NCI-H526 (cell line): ENCODE results near the gene ANKDD1A.

Experiments
- DNase-seq, 2 experiments: peaks; one replicate each; lab custom pipeline; 2025; lab: John Stamatoyannopoulos, UW

ANKDD1A gene

GRCh38 chr15:64923546-64923945 lies 11.8 kb downstream of the ANKDD1A start:
- no peak for DNase-seq

- no peak for DNase-seq
Measured at GRCh38 chr15:64925335-64926330, 13.9 kb downstream of the ANKDD1A start.

- no peak for DNase-seq
Measured at GRCh38 chr15:64926661-64927060, 15.0 kb downstream of the ANKDD1A start.

DNA sequence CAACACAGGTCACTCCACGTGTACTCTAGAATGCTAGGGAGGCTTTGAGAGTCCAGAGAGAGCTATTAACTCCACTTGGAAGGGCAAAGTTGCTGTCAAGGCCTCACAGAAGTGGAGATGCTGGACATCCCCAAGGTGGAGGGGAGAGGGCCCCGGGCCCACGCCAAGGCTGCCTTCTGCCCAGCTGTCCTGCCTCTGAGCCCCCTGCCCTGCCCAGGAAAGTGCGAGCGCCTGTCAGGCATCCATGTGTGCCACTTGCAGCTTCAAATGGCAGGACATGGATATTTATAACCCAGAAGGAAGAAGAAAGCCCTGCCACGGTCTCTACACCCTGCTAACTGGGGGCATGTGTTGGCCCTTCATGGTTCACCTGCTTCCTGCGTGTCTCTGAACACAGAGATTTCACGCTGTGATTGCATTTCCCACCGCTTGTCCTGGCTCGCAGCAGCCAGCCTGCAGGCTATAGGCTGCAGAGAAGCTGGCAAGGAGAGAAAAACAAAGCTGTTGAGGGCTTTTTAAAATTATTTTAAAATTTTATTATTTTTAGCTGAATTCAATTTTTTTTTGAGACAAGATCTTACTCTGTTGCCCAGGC lies 17.0 kb downstream of the ANKDD1A start:
- no peak for DNase-seq

GRCh38 chr15:64930019-64930652 lies 18.4 kb downstream of the ANKDD1A start:
- DNase-seq, result no peak

- no peak for DNase-seq
Measured at GRCh38 chr15:64930778-64931371, 19.2 kb downstream of the ANKDD1A start.

GRCh38 chr15:64931381-64931780 lies 19.7 kb downstream of the ANKDD1A start:
- no peak for DNase-seq

DNA sequence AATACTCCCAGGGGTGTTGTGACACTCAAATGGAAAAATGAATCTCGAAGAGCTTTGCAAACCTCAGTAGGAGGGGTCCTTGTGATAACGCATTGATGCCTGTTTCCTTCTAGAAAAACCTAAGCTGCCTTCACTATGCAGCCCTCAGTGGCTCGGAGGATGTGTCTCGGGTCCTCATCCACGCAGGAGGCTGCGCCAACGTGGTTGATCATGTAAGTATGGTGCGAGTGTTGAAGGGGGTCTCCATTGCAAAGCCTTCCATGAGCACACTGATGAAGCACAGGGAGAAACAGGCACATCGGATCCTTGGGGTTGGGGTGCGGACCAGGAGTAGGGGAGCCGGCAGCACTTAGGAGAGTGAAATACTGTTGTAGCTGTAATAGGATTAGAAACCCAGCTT lies 22.3 kb downstream of the ANKDD1A start:
- DNase-seq, result no peak

DNA sequence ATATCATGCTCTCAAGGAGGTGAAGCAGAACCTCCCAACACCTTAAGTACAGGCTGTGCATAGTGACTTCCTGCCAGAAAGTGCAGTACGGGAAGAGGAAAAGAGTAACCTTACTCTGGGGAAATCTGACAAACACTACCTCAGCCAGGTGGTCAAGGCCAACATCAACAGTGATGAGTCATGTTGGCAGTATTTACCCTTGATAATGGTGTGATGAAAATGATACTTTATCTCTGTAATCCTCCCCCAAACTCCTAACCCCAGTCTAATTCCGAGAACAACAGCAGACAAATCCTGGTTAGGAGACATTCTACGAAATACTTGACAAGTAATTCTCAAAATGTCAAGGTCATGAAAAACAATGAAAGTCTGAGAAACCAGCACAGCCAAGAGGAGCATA lies 26.5 kb downstream of the ANKDD1A start:
- DNase-seq, result no peak

DNA sequence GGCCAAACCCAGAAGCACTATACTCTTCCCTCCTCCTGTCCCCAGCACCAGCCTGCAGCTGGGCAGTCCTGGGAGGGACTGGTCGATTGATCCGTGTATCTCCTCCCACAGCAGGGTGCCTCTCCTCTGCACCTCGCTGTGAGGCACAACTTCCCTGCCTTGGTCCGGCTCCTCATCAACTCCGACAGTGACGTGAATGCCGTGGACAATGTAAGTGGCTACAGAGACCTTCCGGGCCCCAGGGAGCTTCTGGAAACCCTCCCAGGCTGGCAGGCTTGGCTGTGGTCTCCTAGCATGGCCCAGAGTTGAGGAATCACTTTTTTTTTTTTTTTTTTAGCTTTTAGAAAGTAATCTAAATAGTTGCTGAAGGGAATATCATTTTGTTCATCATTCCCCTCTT lies 30.7 kb downstream of the ANKDD1A start:
- DNase-seq, result no peak

GRCh38 chr15:64943512-64944225 lies 32.0 kb downstream of the ANKDD1A start:
- DNase-seq, result no peak

- no peak for DNase-seq
Measured at GRCh38 chr15:64944961-64945360, 33.3 kb downstream of the ANKDD1A start.

DNA sequence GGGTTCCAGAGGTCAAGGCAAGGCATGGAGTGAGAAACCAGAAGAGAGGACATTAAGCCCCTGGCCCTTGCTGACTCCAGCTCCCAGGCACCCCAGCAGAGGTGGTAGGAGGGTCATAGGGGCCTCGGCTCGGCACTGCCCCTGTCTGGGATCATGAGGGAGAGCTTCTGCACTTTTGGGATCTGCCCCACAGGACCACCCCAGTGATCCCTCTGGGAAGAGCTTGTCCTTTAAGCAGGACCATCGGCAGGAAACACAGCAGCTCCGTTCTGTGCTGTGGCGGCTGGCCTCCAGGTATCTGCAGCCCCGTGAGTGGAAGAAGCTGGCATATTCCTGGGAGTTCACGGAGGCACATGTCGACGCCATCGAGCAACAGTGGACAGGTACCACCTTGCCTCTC lies 35.5 kb downstream of the ANKDD1A start:
- no peak for DNase-seq

GRCh38 chr15:64948916-64949315 lies 37.2 kb downstream of the ANKDD1A start:
- no peak for DNase-seq

- no peak for DNase-seq
Measured at GRCh38 chr15:64949383-64950186, 37.9 kb downstream of the ANKDD1A start.

DNA sequence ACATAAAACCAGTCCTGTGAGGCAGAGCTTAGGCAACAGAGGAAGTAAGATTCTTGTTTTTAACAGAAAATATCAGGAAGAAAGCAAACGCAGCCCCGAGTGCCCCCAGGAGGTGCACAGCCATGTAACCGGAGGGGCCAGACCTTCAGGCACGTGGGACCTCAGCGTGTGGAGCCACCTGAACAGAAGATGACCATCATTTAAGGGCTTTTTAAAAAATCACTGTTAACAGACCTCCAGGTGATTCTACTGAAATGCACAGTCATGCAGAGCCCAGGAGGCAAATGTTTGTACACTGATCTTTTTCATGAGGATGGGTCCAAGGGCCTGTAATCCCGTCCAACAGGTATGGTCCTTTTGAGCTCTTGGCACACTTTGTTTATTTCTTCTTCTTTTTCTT lies 39.2 kb downstream of the ANKDD1A start:
- DNase-seq, result peak; percentile 8 to 15

DNA sequence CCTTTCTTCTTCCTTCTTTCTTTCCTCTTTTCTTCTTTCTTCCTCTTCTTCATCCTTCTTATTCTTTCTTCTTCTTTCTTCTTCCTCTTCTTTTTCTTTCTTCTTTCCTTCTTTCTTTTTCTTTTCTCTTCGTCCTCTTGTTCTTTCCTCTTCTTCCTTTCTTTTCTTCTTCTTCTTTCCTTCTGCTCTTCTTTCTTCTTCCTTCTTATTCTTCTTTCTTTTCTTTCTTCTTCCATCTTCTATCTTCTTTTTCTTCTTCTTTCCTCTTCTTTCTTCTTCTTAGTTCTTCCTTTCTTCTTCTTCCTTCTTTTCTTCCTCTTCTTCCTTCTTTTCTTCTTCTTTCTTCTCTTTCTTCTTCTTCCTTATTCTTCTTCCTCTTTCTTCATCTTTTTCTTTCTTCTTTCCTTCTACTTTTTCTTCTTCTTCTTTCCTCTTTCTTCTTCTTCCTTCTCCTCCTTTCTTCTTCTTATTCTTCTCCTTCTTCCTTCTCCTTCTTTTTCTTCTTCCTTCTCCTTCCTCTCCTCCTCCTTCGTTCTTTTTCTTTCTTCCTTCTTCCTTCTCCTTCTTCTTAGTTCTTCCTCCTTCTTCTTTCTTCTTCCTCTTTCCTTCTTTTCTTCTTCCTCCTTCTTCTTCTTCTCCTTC lies 40.2 kb downstream of the ANKDD1A start:
- no peak for DNase-seq

DNA sequence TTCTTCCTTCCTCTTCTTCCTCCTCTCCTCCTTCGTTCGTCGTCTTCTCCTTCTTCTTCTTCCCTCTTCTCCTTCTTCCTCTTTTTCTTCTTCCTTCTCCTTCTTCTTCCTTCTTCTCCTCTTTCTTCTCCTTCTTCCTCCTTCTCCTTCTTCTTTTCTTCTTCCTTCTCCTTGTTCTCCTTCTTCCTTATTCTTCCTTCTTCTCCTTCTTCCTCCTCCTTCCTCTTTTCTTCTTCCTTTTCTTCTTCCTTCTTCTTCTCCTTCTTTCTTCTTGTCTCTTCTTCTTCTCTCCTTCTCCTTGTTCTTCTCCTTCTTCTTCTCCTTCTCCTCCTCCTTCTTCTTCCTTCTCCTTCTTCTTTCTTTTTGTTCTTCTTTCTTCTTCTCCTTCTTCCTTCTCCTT lies 42.7 kb downstream of the ANKDD1A start:
- no peak for DNase-seq

DNA sequence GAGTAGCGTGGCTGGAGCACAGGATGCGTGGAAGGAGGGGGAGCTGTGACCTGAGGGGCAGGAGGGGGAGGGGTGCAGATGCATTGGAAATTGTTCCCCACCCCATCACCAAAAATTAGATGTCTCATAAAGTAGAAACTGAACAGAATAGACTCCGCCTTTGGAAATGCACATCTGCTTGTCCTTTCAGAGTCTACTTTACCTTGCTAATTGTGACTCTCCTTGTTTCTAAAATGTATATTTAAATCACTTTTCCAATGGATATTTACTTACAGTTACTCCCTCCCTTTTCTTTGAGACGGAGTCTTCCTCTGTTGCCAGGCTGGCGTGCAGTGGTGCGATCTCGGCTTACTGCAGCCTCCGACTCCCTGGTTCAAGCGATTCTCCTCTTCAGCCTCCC lies 47.4 kb downstream of the ANKDD1A start:
- no peak for DNase-seq

GRCh38 chr15:64960153-64960552 lies 48.5 kb downstream of the ANKDD1A start:
- DNase-seq, result no peak

DNA sequence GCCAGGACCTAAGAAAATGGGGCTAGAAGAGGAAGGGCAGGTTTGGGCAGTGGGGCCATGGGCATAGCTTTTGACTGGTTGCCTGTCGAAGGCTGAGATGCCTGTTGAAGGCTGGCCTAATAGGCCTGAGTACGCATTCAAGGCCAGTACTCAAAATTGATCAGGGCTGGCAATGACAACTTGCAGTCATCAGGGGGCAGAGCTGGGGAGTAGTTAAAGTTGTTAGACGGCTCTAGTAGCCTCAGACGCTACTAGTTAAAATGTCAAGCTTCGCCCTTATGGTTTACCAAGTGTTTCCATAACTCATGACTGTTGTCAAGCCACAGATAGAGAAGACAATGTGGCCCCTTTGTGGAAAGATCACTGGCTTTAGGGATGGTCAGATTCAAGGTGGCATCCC lies 49.3 kb downstream of the ANKDD1A start:
- DNase-seq, result no peak
